SHP77 (cell line): ENCODE measurements around the gene VTCN1.
A peak's percentile ranks its signal among the peaks of the same experiment; 100 is the strongest.
"Not testable (repeated sequence)": the region's sequence is repeated elsewhere in the genome, so short reads cannot be mapped to it uniquely, and the experiment has no call there.

Source experiments
- DNase-seq, 2 experiments: peaks; one replicate each; lab custom pipeline; 2025; lab: John Stamatoyannopoulos, UW

The VTCN1 gene

GRCh38 chr1:117166076-117166475, 44.7 kb downstream of the VTCN1 start:
- no peak for DNase-seq

- no peak for DNase-seq
Measured at GRCh38 chr1:117164209-117164608, 46.5 kb downstream of the VTCN1 start.

GRCh38 chr1:117162816-117163215, 47.9 kb downstream of the VTCN1 start:
- DNase-seq: no peak

- no peak for DNase-seq
Measured at GRCh38 chr1:117161887-117162286, 48.8 kb downstream of the VTCN1 start.

GRCh38 chr1:117151305-117151704, 59.4 kb downstream of the VTCN1 start:
- DNase-seq: not testable (repeated sequence)

- DNase-seq: no peak
Measured at GRCh38 chr1:117150316-117150715, 60.4 kb downstream of the VTCN1 start.

GRCh38 chr1:117147856-117148588, 62.7 kb downstream of the VTCN1 start:
- no peak for DNase-seq

- DNase-seq: no peak
Measured at GRCh38 chr1:117147341-117147831, 63.3 kb downstream of the VTCN1 start.

GRCh38 chr1:117146575-117147340, 64.0 kb downstream of the VTCN1 start:
- no peak for DNase-seq

- no peak for DNase-seq
Measured at GRCh38 chr1:117146072-117146471, 64.7 kb downstream of the VTCN1 start.

GRCh38 chr1:117143871-117144270, 66.9 kb downstream of the VTCN1 start:
- DNase-seq: no peak

- DNase-seq: no peak
Measured at GRCh38 chr1:117143172-117143571, 67.6 kb downstream of the VTCN1 start.

- DNase-seq: no peak
Measured at GRCh38 chr1:117142200-117142599, 68.5 kb downstream of the VTCN1 start.

GRCh38 chr1:117138561-117138960, 72.2 kb downstream of the VTCN1 start:
- no peak for DNase-seq

- DNase-seq: no peak
Measured at GRCh38 chr1:117138106-117138505, 72.6 kb downstream of the VTCN1 start.

GRCh38 chr1:117137281-117137855, 73.4 kb downstream of the VTCN1 start:
- DNase-seq: no peak

- no peak for DNase-seq
Measured at GRCh38 chr1:117136749-117137148, 74.0 kb downstream of the VTCN1 start.

- DNase-seq: no peak
Measured at GRCh38 chr1:117135329-117135728, 75.4 kb downstream of the VTCN1 start.

- no peak for DNase-seq
Measured at GRCh38 chr1:117130526-117130925, 80.2 kb downstream of the VTCN1 start.

GRCh38 chr1:117128323-117129079, 82.2 kb downstream of the VTCN1 start:
- peak in 1 of 2 experiments; percentile 12 for DNase-seq

GRCh38 chr1:117127795-117128194, 82.9 kb downstream of the VTCN1 start:
- DNase-seq: no peak

- no peak for DNase-seq
Measured at GRCh38 chr1:117124661-117125060, 86.1 kb downstream of the VTCN1 start.
